Endothelial cell of umbilical vein (primary cell): ENCODE measurements around the gene PSD2. TPM values are rescaled to one million over a fixed set of nuclear protein-coding genes. Genes with fewer than 3 reads are reported as not detected.

Experiments used
- BruUV-seq: library from RNA; stranded (reverse); fragments of 400-500 nt; replicated peaks from 2 replicates; lab custom pipeline; 2021; lab: Mats Ljungman, UMichigan
- CTCF ChIA-PET: fragments of 300-600, 350-600 bp; sonication (Branson Sonifier 250); formaldehyde crosslinking; loops from one replicate; lab custom pipeline; 2021; ENCODE audit warnings: antibody characterized with exemption, inconsistent platforms; lab: Charles Lee
- POLR2A ChIA-PET: fragments of 300-600, 350-600 bp; sonication (Branson Sonifier 250); formaldehyde crosslinking; loops from one replicate; lab custom pipeline; 2021; ENCODE audit warnings: antibody characterized with exemption, inconsistent platforms; lab: Charles Lee
- DNase-seq: peaks from one replicate; pipeline ENCODE4 v3.0.0-alpha.2; 2011; ENCODE audit warnings: low read depth, low spot score
- FAIRE-seq: peaks from 2 replicates; lab custom pipeline; 2011; peaks lifted over from hg19 to GRCh38; lab: Jason Lieb, UNC
- H2AFZ ChIP-seq: 2 replicates; pipeline ENCODE4 v1.6.0; 2012; ENCODE audit warnings: low read depth, low read length, control low read depth, inconsistent platforms
- H3K27ac ChIP-seq: 2 replicates; pipeline ENCODE4 v1.5.1; 2011; ENCODE audit warnings: low read depth, mild to moderate bottlenecking, control low read depth, low read length, moderate library complexity; ENCODE audit not compliant: insufficient read depth
- H3K27me3 ChIP-seq, 2 experiments: 2 replicates each; pipeline versions ENCODE4 v1.6.0 to v1.6.1; 2011; ENCODE audit warnings: low read length in 2 of 2, mixed read lengths in 1 of 2; ENCODE audit not compliant: control insufficient read depth in 2 of 2, insufficient read depth in 2 of 2
- H3K36me3 ChIP-seq, 2 experiments: 2 replicates in 1 of 2; 3 replicates in 1 of 2; pipeline ENCODE4 v1.5.1; 2011; ENCODE audit warnings: low read length in 2 of 2, mild to moderate bottlenecking in 1 of 2, moderate library complexity in 1 of 2; ENCODE audit not compliant: control insufficient read depth in 2 of 2, insufficient read depth in 2 of 2; ENCODE audit errors: extremely low read depth in 1 of 2
- H3K4me1 ChIP-seq: 3 replicates; pipeline ENCODE4 v1.5.1; 2011; ENCODE audit warnings: mild to moderate bottlenecking, low read length; ENCODE audit not compliant: control insufficient read depth, insufficient read depth; ENCODE audit errors: extremely low read depth
- H3K4me2 ChIP-seq: 2 replicates; pipeline ENCODE4 v1.6.1; 2011; ENCODE audit warnings: low read length, control low read depth, mixed read lengths; ENCODE audit not compliant: insufficient read depth
- H3K4me3 ChIP-seq, 3 experiments: fragments of 200-600 bp in 1 of 3; sonication (generic), shearing (Covaris generic) in 1 of 3; replicated peaks in 1 of 3; 2 replicates each; pipeline ENCODE4 v1.5.1; 2011 to 2016; ENCODE audit warnings: control low read depth in 3 of 3, low read length in 3 of 3, mild to moderate bottlenecking in 2 of 3, inconsistent platforms in 1 of 3, low read depth in 1 of 3, moderate library complexity in 1 of 3; ENCODE audit not compliant: insufficient read depth in 1 of 3
- H3K79me2 ChIP-seq: 2 replicates; pipeline ENCODE4 v1.6.0; 2012; ENCODE audit warnings: low read length, inconsistent platforms; ENCODE audit not compliant: control insufficient read depth, insufficient read depth
- H3K9ac ChIP-seq: replicated peaks from 2 replicates; pipeline ENCODE3; 2011; ENCODE audit warnings: low read length, control low read depth; ENCODE audit not compliant: insufficient read depth; ENCODE audit errors: extremely low read depth
- H3K9me1 ChIP-seq: replicated peaks from 3 replicates; pipeline ENCODE4 v1.6.0; 2011; ENCODE audit warnings: mild to moderate bottlenecking, low read length; ENCODE audit not compliant: control insufficient read depth, insufficient read depth; ENCODE audit errors: extremely low read depth
- H3K9me3 ChIP-seq: replicated peaks from 2 replicates; pipeline ENCODE4 v1.5.1; 2012; ENCODE audit warnings: low read length, inconsistent platforms; ENCODE audit not compliant: control insufficient read depth, insufficient read depth
- H4K20me1 ChIP-seq: replicated peaks from 2 replicates; pipeline ENCODE3; 2011; ENCODE audit warnings: mild to moderate bottlenecking, low read length; ENCODE audit not compliant: control insufficient read depth, insufficient read depth; ENCODE audit errors: extremely low read depth
- EZH2 ChIP-seq: IDR thresholded peaks from 2 replicates; pipeline ENCODE4 v1.6.1; 2012; ENCODE audit warnings: borderline replicate concordance, low read depth, mild to moderate bottlenecking, moderate library complexity, low read length, inconsistent platforms; ENCODE audit not compliant: severe bottlenecking
- GATA2 ChIP-seq: IDR thresholded peaks from 2 replicates; pipeline ENCODE4 v1.7.0; 2011; ENCODE audit warnings: low read depth, mild to moderate bottlenecking, moderate library complexity, mixed read lengths, low read length; ENCODE audit not compliant: insufficient read length, insufficient read depth
- JUN ChIP-seq: IDR thresholded peaks from 2 replicates; pipeline ENCODE4 v1.6.1; 2011; ENCODE audit warnings: borderline replicate concordance, low read depth; ENCODE audit not compliant: insufficient read length, insufficient read depth
- MYC ChIP-seq: IDR thresholded peaks from one replicate; pipeline ENCODE4 v1.6.1; 2011; ENCODE audit warnings: mild to moderate bottlenecking, low read depth, low read length
- POLR2A ChIP-seq: IDR thresholded peaks from 2 replicates; pipeline ENCODE4 v1.6.1; 2012; ENCODE audit warnings: low read depth, mild to moderate bottlenecking, control low read depth, low read length
- dilution Hi-C: fragments of 300-500 bp; cut with MboI; formaldehyde crosslinking; loops from one replicate; pipeline ENCODE4 v1.15.0; 2019; ENCODE audit warnings: low sequenced_read_pairs; ENCODE audit not compliant: extremely low pct_ligation_motif_present
- intact Hi-C: fragments of 100-400 bp; cut with micrococcal nuclease; formaldehyde crosslinking; loops from one replicate; pipeline ENCODE4 v1.10.0; 2022
- polyA plus RNA-seq, 4 experiments: library from polyadenylated mRNA; depleted of rRNA in 3 of 4; stranded (reverse) in 3 of 4; unstranded in 1 of 4; fragments of >200 nt; gene quantifications; 2 replicates each; pipeline versions ENCODE4 v1.2.1 to v1.2.3, GENCODE V29; 2011 to 2012; ENCODE audit warnings: missing spikeins in 1 of 4
- total RNA-seq: library from RNA; stranded (reverse); gene quantifications from 2 replicates; pipeline ENCODE4 v1.2.3, GENCODE V29; 2021
- TF ChIP-seq, protein P1 (sequence below), 2 donors: IDR thresholded peaks; 1 replicate in 1 of 2; 2 replicates in 1 of 2; pipeline ENCODE4 v1.5.1; 2011; ENCODE audit warnings: low read length in 2 of 2, mild to moderate bottlenecking in 2 of 2, moderate library complexity in 2 of 2, control low read depth in 1 of 2, inconsistent platforms in 1 of 2, low read depth in 1 of 2; ENCODE audit not compliant: insufficient read depth in 1 of 2; ENCODE audit errors: extremely low read depth in 1 of 2

Gene PSD2
- total and polyA plus RNA-seq, 2 donors (not counting 3 experiments of a cell fraction or from before 2014, with no cell fraction given), result not detected

DNA sequence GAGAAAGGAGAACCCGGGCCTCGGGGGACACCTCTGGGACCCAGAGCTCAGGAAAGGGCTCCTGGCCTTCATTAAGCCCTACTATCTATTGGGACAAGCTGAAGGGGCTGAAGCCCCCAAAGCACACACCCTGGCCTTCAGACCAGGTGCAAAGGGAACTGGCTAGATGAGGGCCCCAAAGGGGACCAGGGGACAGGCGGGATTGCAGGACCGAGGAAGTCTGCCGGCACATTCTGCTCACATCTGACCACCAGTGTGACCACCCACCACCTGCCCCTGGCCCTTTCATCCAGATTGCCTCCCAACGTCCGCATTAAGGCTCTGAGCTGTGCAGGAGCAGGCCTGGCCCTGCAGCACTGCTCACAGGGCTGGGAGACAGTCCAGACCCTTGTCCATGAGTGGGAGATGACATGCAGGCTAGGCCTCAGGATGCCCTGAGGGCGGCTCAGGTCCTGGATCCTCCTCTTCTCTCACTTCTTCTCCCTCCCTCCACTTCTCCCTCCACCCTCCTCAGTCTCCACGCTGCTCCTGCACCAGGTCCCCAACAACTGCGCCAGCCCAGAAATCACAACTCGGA, 19.2 kb downstream of the PSD2 start:
- H3K9me3 ChIP-seq, result no peaks in the 10 kb centered on the region
- ChIA-PET CTCF (interaction anchor here (1.0 kb wide), 1 partner anchor 23 kb away, joined by 4 read pairs; no protein-coding TSS in a partner anchor), POLR2A (no interaction called here)
- intact Hi-C loops (no loop called here), dilution Hi-C loops (no loop called here)
- FAIRE-seq, result no peak
- no peak overlapping the region for H3K27ac ChIP-seq
- no peaks in the 10 kb centered on the region for H3K36me3 ChIP-seq
- H3K9me1 ChIP-seq, result no peaks in the 10 kb centered on the region
- H3K4me1 ChIP-seq, result no peaks in the 10 kb centered on the region
- no peaks in the 10 kb centered on the region for H3K79me2 ChIP-seq
- BruUV-seq, result no TSS peak
- no peak overlapping the region for H3K4me2 ChIP-seq
- H3K9ac ChIP-seq, result no peak overlapping the region
- no peaks in the 10 kb centered on the region for H4K20me1 ChIP-seq
- H2AFZ ChIP-seq, result no peak overlapping the region
- H3K4me3 ChIP-seq, result no peak overlapping the region
- no peaks in the 10 kb centered on the region for H3K27me3 ChIP-seq
- TF ChIP-seq JUN (no peak), POLR2A (no peak), MYC (no peak), EZH2 (no peak), GATA2 (no peak)
- TF ChIP-seq, protein P1, sequence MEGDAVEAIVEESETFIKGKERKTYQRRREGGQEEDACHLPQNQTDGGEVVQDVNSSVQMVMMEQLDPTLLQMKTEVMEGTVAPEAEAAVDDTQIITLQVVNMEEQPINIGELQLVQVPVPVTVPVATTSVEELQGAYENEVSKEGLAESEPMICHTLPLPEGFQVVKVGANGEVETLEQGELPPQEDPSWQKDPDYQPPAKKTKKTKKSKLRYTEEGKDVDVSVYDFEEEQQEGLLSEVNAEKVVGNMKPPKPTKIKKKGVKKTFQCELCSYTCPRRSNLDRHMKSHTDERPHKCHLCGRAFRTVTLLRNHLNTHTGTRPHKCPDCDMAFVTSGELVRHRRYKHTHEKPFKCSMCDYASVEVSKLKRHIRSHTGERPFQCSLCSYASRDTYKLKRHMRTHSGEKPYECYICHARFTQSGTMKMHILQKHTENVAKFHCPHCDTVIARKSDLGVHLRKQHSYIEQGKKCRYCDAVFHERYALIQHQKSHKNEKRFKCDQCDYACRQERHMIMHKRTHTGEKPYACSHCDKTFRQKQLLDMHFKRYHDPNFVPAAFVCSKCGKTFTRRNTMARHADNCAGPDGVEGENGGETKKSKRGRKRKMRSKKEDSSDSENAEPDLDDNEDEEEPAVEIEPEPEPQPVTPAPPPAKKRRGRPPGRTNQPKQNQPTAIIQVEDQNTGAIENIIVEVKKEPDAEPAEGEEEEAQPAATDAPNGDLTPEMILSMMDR (IDR thresholded peaks at IDR 0.05; ENCODE audit: extremely low read depth in 1 of 2, insufficient read depth in 1 of 2, low read depth in 1 of 2, low read length in 2 of 2), result no peak
- DNase-seq, result no peak

DNA sequence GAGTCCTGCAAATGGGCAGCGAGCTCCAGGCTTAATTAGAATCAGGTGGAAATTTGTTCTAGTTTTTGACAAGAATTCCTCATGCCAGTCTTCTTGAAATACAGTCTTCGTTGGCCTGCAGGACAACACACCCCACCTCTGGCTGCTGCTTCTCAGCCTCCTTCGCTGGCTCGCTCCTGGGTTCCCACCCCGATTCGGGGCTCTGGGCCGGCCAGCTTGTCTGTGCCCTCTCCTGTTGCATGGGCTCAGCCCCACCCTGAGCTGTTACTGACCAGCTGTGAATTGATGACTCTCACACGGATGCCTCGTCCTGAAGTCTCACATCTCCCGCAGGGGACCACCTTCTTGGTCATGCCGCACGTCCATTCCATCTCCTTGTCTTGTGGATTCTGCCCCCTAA, 21.0 kb downstream of the PSD2 start:
- Histone ChIP-seq H3K36me3 (no peaks in the 10 kb centered on the region), H3K9ac (no peak overlapping the region), H3K9me3 (no peaks in the 10 kb centered on the region), H3K4me1 (no peaks in the 10 kb centered on the region), H3K9me1 (no peaks in the 10 kb centered on the region), H4K20me1 (no peaks in the 10 kb centered on the region), H2AFZ (no peak overlapping the region), H3K79me2 (no peaks in the 10 kb centered on the region), H3K27ac (no peak overlapping the region), H3K4me2 (no peak overlapping the region), H3K27me3 (no peaks in the 10 kb centered on the region), H3K4me3 (no peak overlapping the region)
- DNase-seq, result no peak
- BruUV-seq, result no TSS peak
- TF ChIP-seq GATA2 (no peak), EZH2 (no peak), POLR2A (no peak)
- FAIRE-seq, result no peak
- dilution Hi-C loops (no loop called here), intact Hi-C loops (no loop called here)
- POLR2A ChIA-PET, result no interaction called here
- CTCF ChIA-PET, result interaction anchor here (0.7 to 1.5 kb wide), 4 partner anchors 9 to 152 kb away, joined by 3 to 4 read pairs (median 3); no protein-coding TSS in a partner anchor
